ENCODE results near the gene CHMP4A. TPM values are rescaled to one million over a fixed set of nuclear protein-coding genes. Genes with fewer than 3 reads are reported as not detected.
A peak's percentile ranks its signal among the peaks of the same experiment; 100 is the strongest.

The CHMP4A gene
- total and polyA plus RNA-seq, 2 of the 13 experiments (the other 11 are each of a cell fraction or from before 2014, with no cell fraction given): 83.6 to 113 TPM

- TF ChIP-seq ZUFSP (CRISPR knock-in tag; IDR thresholded peaks at IDR 0.05; ENCODE audit: borderline replicate concordance) (no peak), ZNF512B (CRISPR knock-in tag; IDR thresholded peaks at IDR 0.05; ENCODE audit: borderline replicate concordance) (no peak), GATAD2A (CRISPR knock-in tag; IDR thresholded peaks at IDR 0.05) (peak; percentile 89), NFYC (CRISPR knock-in tag; IDR thresholded peaks at IDR 0.05) (peak; percentile 99), PAXIP1 (CRISPR knock-in tag; conservative IDR thresholded peaks at IDR 0.05) (peak; percentile 60), ZBTB14 (CRISPR knock-in tag; IDR thresholded peaks at IDR 0.05) (peak; percentile 50; the same call in 1 of the 2 replicates), ZNF280B (CRISPR knock-in tag; IDR thresholded peaks at IDR 0.05; ENCODE audit: borderline replicate concordance) (peak; percentile 99), GZF1 (CRISPR knock-in tag; IDR thresholded peaks at IDR 0.05) (peak; percentile 67), NCOA1 (CRISPR knock-in tag; IDR thresholded peaks at IDR 0.05) (peak; percentile 93), ARNTL (CRISPR knock-in tag; IDR thresholded peaks at IDR 0.05) (peak; percentile 93), RFXAP (CRISPR knock-in tag; IDR thresholded peaks at IDR 0.05; ENCODE audit: borderline replicate concordance) (peak; percentile 98)
Measured at GRCh38 chr14:24212924-24213865, at the start of gene CHMP4A (continued).

All from HepG2 (cell line).